Measurements from ENCODE around the gene PHF21A.
"Not testable (repeated sequence)": the region's sequence is repeated elsewhere in the genome, so short reads cannot be mapped to it uniquely, and the experiment has no call there.

PHF21A gene

GRCh38 chr11:46036009-46036408 lies 85.2 kb downstream of the PHF21A start:
- DNase-seq (ENCODE audit: low spot score), result no peak

GRCh38 chr11:46034041-46034440 lies 87.2 kb downstream of the PHF21A start:
- no peak for DNase-seq (ENCODE audit: low spot score)

GRCh38 chr11:46026606-46027293 lies 94.5 kb downstream of the PHF21A start:
- no peak for DNase-seq (ENCODE audit: low spot score)

- DNase-seq (ENCODE audit: low spot score), result no peak
These were observed 101.1 kb downstream of the PHF21A start for GRCh38 chr11:46020084-46020599.

GRCh38 chr11:46018651-46019050 lies 102.6 kb downstream of the PHF21A start:
- DNase-seq (ENCODE audit: low spot score), result no peak

- DNase-seq (ENCODE audit: low spot score), result no peak
These were observed 103.9 kb downstream of the PHF21A start for GRCh38 chr11:46017341-46017740.

GRCh38 chr11:46015941-46016340 lies 105.3 kb downstream of the PHF21A start:
- no peak for DNase-seq (ENCODE audit: low spot score)

GRCh38 chr11:46014168-46014567 lies 107.1 kb downstream of the PHF21A start:
- DNase-seq (ENCODE audit: low spot score), result not testable (repeated sequence)

- no peak for DNase-seq (ENCODE audit: low spot score)
These were observed 109.1 kb downstream of the PHF21A start for GRCh38 chr11:46012185-46012584.

- no peak for DNase-seq (ENCODE audit: low spot score)
These were observed 111.2 kb downstream of the PHF21A start for GRCh38 chr11:46010100-46010499.

GRCh38 chr11:46009647-46010046 lies 111.6 kb downstream of the PHF21A start:
- no peak for DNase-seq (ENCODE audit: low spot score)

- peak; percentile 89 for DNase-seq (ENCODE audit: low spot score)
These were observed 114.7 kb downstream of the PHF21A start for GRCh38 chr11:46006418-46007070.

- DNase-seq (ENCODE audit: low spot score), result no peak
These were observed 117.7 kb downstream of the PHF21A start for GRCh38 chr11:46003572-46003971.

- no peak for DNase-seq (ENCODE audit: low spot score)
These were observed 119.1 kb downstream of the PHF21A start for GRCh38 chr11:46002189-46002588.

- DNase-seq (ENCODE audit: low spot score), result no peak
These were observed 119.8 kb downstream of the PHF21A start for GRCh38 chr11:46001448-46001914.

GRCh38 chr11:45997599-45997998 lies 123.7 kb downstream of the PHF21A start:
- DNase-seq (ENCODE audit: low spot score), result no peak

GRCh38 chr11:45995342-45995734 lies 125.9 kb downstream of the PHF21A start:
- no peak for DNase-seq (ENCODE audit: low spot score)

GRCh38 chr11:45994371-45995341 lies 126.6 kb downstream of the PHF21A start:
- no peak for DNase-seq (ENCODE audit: low spot score)

- DNase-seq (ENCODE audit: low spot score), result peak; percentile 94
These were observed 127.7 kb downstream of the PHF21A start for GRCh38 chr11:45993531-45994001.

- DNase-seq (ENCODE audit: low spot score), result no peak
These were observed 132.3 kb downstream of the PHF21A start for GRCh38 chr11:45988921-45989320.

- DNase-seq (ENCODE audit: low spot score), result no peak
These were observed 136.0 kb downstream of the PHF21A start for GRCh38 chr11:45985212-45985611.

- DNase-seq (ENCODE audit: low spot score), result no peak
These were observed 137.1 kb downstream of the PHF21A start for GRCh38 chr11:45984192-45984591.
